Naive thymus-derived CD8-positive, alpha-beta T cell (primary cell): ENCODE measurements around the gene VPS35L. TPM values are rescaled to one million over a fixed set of nuclear protein-coding genes. Genes with fewer than 3 reads are reported as not detected.

Experiments
- ATAC-seq, 2 donors: fragments of 150-1000 bp; cut with Tn5 transposase in 1 of 2; sonication (Bioruptor Pico), chemical (Tn5 transposase) in 1 of 2; 1 replicate in 1 of 2; 2 replicates in 1 of 2; pipeline ENCODE4 v1.10.0; 2021; ENCODE audit warnings: mild to moderate bottlenecking in 2 of 2, moderate library complexity in 2 of 2
- POLR2A ChIA-PET: fragments of 350-600 bp; sonication (Branson Sonifier 250); formaldehyde crosslinking; loops from one replicate; lab custom pipeline; 2021; ENCODE audit warnings: antibody characterized with exemption; lab: Charles Lee
- DNase-seq, 10 donors: peaks; one replicate each; pipeline versions ENCODE4 v3.0.0 to v3.0.0-alpha.2; 2020 to 2022
- H3K27ac Mint-ChIP-seq, 10 donors: one replicate each; pipeline ENCODE4 v1.8.0; 2020 to 2022; ENCODE audit warnings: mild to moderate bottlenecking in 10 of 10, mixed read lengths in 10 of 10, moderate library complexity in 4 of 10, inconsistent platforms in 1 of 10
- H3K27me3 Mint-ChIP-seq, 5 donors: one replicate each; pipeline ENCODE4 v1.8.0; 2021 to 2022; ENCODE audit warnings: mixed read lengths in 5 of 5
- H3K36me3 Mint-ChIP-seq, 3 donors: one replicate each; pipeline ENCODE4 v1.8.0; 2020 to 2022; ENCODE audit warnings: mixed read lengths in 3 of 3, mild to moderate bottlenecking in 2 of 3, inconsistent platforms in 1 of 3
- H3K4me1 Mint-ChIP-seq, 4 donors: one replicate each; pipeline ENCODE4 v1.8.0; 2021 to 2022; ENCODE audit warnings: mixed read lengths in 4 of 4
- H3K4me3 Mint-ChIP-seq, 10 donors: one replicate each; pipeline ENCODE4 v1.8.0; 2020 to 2022; ENCODE audit warnings: mild to moderate bottlenecking in 10 of 10, mixed read lengths in 10 of 10, moderate library complexity in 6 of 10, inconsistent platforms in 1 of 10
- H3K9me3 Mint-ChIP-seq, 9 donors: one replicate each; pipeline ENCODE4 v1.8.0; 2020 to 2022; ENCODE audit warnings: mixed read lengths in 9 of 9, mild to moderate bottlenecking in 3 of 9, inconsistent platforms in 1 of 9, moderate library complexity in 1 of 9
- polyA plus RNA-seq, 3 donors: library from polyadenylated mRNA; unstranded; fragments of 300-500 nt; fragmentation: Illumina TruSeq; gene quantifications; one replicate each; pipeline ENCODE4 v1.2.3, GENCODE V29; 2021
- total RNA-seq, 8 experiments: library from RNA in 2 of 8; stranded (reverse) in 2 of 8; gene quantifications; one replicate each; pipeline ENCODE4 v1.2.3 and lab custom pipeline; 2021 to 2026

Gene VPS35L
- total and polyA plus RNA-seq, 5 experiments from 2014 or later = 41.6 to 53.7 (median 45.6) TPM

DNA sequence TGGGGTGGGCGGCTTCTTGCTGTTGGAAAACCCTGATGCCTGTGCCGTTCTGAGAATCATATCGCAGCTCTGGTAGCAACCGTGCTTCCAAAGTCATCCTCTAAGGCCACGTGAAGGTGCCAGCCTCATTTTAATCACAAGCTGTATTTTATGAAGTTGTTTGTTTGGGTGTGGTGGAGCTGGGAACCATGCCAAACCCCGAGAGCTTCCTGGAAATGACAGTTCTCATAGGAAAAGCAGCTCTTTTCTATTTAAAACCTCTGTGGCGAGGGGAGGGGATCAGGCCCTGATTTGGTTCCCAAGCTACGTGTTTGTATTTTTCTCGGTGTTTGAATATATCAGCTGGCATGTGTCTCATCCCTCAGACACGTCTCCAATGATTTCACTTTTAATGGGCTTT, 140.8 kb downstream of the VPS35L start:
- Mint-ChIP-seq H3K27ac (peak overlapping the region; percentile 83 to 97 (median 90)), H3K27me3 (no peaks in the 10 kb centered on the region), H3K4me1 (peaks cover 18 to 50% (median 44%) of the 10 kb centered on the region in 4 donors), H3K36me3 (peaks cover 0 to 50% (median 16%) of the 10 kb centered on the region in 3 donors), H3K9me3 (no peaks in the 10 kb centered on the region), H3K4me3 (peak overlapping the region; percentile 34 to 77 (median 68))
- peak; percentile 9 to 74 (median 40) for DNase-seq
- POLR2A ChIA-PET = interaction anchor here (0.8 to 1.8 kb wide), 3 partner anchors 8 to 23 kb away, joined by 5 to 6 read pairs (median 6); no protein-coding TSS in a partner anchor
- ATAC-seq = peak; percentile 70 to 79

DNA sequence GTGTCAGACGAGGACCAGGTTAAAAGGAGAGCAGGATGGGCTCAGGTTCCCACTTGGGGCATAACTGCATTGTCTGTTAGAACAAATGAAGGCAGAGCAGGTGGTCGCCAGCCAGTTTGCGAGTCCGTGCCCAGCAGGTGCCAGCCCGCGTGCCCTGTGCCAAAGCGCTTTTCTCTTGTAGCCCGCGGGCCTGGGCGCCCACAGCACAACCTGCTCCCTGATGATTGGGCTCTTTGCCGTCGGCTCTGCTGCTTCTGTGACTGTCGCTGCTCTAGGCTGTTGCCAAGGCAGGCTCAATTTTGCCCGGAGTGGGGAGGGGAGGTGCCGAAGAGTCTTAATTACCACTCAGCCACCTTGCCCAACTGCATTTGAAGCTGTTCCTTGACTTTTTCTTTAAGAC, 141.5 kb downstream of the VPS35L start:
- Mint-ChIP-seq H3K9me3 (no peaks in the 10 kb centered on the region), H3K4me3 (peak overlapping the region in 8 of 10 donors; percentile 61 to 77 (median 72)), H3K27ac (peak overlapping the region; percentile 83 to 97 (median 90)), H3K36me3 (peaks cover 0 to 48% (median 12%) of the 10 kb centered on the region in 3 donors), H3K27me3 (no peaks in the 10 kb centered on the region), H3K4me1 (peaks cover 18 to 49% (median 44%) of the 10 kb centered on the region in 4 donors)
- ATAC-seq (peak; percentile 27 to 36), DNase-seq (peak in 1 of 10 donors; percentile 37)
- POLR2A ChIA-PET = interaction anchor here (1.6 to 1.8 kb wide), 2 partner anchors 9 to 10 kb away, joined by 6 read pairs; no protein-coding TSS in a partner anchor

DNA sequence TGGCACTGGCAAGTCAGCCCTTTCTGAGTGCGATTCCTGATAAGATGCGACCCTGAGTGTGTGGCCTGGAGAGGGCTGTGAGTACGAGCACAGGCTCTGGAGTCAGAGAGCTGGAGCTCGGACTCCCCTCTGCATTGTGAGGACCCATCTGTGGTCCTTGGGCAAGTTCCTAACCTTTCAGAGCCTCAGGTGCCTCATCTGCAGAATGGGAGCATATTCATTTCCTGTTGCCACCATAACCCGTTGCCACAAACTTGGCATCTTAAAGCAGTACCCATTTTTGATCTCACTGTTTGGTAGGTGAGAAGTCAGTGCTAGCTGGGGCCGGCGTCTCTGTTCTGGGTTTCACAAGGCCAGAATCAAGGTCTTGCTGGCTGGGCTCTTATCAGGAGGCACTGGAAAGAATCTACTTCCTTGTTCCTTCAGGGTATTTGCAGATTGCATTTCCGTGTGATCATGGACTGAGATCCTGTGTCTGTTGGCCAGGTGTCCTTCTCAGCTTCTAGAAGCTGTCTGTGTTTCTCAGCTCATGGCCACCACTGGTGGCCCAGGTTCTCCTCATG, 142.3 kb downstream of the VPS35L start:
- Mint-ChIP-seq H3K4me1 (peaks cover 18 to 49% (median 44%) of the 10 kb centered on the region in 4 donors), H3K36me3 (peaks cover 0 to 49% (median 18%) of the 10 kb centered on the region in 3 donors), H3K27me3 (no peaks in the 10 kb centered on the region), H3K4me3 (peak overlapping the region in 7 of 10 donors; percentile 36 to 73 (median 62)), H3K9me3 (no peaks in the 10 kb centered on the region), H3K27ac (peak overlapping the region; percentile 67 to 97 (median 92))
- no peak for ATAC-seq
- POLR2A ChIA-PET = interaction anchor here (1.4 kb wide), 1 partner anchor 19 kb away, joined by 3 read pairs; no protein-coding TSS in a partner anchor
- DNase-seq = no peak

GRCh38 chr16:19698480-19699465, 143.3 kb downstream of the VPS35L start:
- peaks cover 18 to 50% (median 44%) of the 10 kb centered on the region in 4 donors for H3K4me1 Mint-ChIP-seq
- no peaks in the 10 kb centered on the region for H3K27me3 Mint-ChIP-seq
- H3K36me3 Mint-ChIP-seq = peaks cover 0 to 53% (median 22%) of the 10 kb centered on the region in 3 donors
- H3K27ac Mint-ChIP-seq = peak overlapping the region; percentile 69 to 97 (median 88)
- no peaks in the 10 kb centered on the region for H3K9me3 Mint-ChIP-seq
- peak overlapping the region in 8 of 10 donors; percentile 36 to 65 (median 58) for H3K4me3 Mint-ChIP-seq
- DNase-seq = no peak
- POLR2A ChIA-PET = interaction anchor here (1.4 kb wide), 1 partner anchor 18 kb away, joined by 3 read pairs; no protein-coding TSS in a partner anchor
- no peak for ATAC-seq

- peaks cover 0 to 57% (median 24%) of the 10 kb centered on the region in 3 donors for H3K36me3 Mint-ChIP-seq
- ATAC-seq (no peak), DNase-seq (no peak)
- no peaks in the 10 kb centered on the region for H3K27me3 Mint-ChIP-seq
- H3K4me3 Mint-ChIP-seq = no peak overlapping the region
- peaks cover 17 to 45% (median 41%) of the 10 kb centered on the region in 4 donors for H3K4me1 Mint-ChIP-seq
- H3K27ac Mint-ChIP-seq = peak overlapping the region in 7 of 10 donors; percentile 55 to 88 (median 69)
- no peaks in the 10 kb centered on the region for H3K9me3 Mint-ChIP-seq
- POLR2A ChIA-PET = no interaction called here
Observed at GRCh38 chr16:19699472-19699871, 144.0 kb downstream of the VPS35L start.

GRCh38 chr16:19700319-19700781, 144.8 kb downstream of the VPS35L start:
- Mint-ChIP-seq H3K4me1 (peaks cover 16 to 41% (median 36%) of the 10 kb centered on the region in 4 donors), H3K27ac (peak overlapping the region in 8 of 10 donors; percentile 11 to 74 (median 68)), H3K9me3 (no peaks in the 10 kb centered on the region), H3K36me3 (peaks cover 0 to 66% (median 30%) of the 10 kb centered on the region in 3 donors), H3K4me3 (no peak overlapping the region), H3K27me3 (no peaks in the 10 kb centered on the region)
- POLR2A ChIA-PET = no interaction called here
- ATAC-seq (no peak), DNase-seq (no peak)

- peak overlapping the region in 5 of 10 donors; percentile 2 to 74 (median 68) for H3K27ac Mint-ChIP-seq
- no peak for DNase-seq
- no peak for ATAC-seq
- POLR2A ChIA-PET = no interaction called here
- peaks cover 16 to 35% (median 31%) of the 10 kb centered on the region in 4 donors for H3K4me1 Mint-ChIP-seq
- no peaks in the 10 kb centered on the region for H3K27me3 Mint-ChIP-seq
- H3K4me3 Mint-ChIP-seq = no peak overlapping the region
- H3K36me3 Mint-ChIP-seq = peaks cover 3 to 74% (median 32%) of the 10 kb centered on the region in 3 donors
- H3K9me3 Mint-ChIP-seq = no peaks in the 10 kb centered on the region
Observed at GRCh38 chr16:19701091-19701490, 145.6 kb downstream of the VPS35L start.

DNA sequence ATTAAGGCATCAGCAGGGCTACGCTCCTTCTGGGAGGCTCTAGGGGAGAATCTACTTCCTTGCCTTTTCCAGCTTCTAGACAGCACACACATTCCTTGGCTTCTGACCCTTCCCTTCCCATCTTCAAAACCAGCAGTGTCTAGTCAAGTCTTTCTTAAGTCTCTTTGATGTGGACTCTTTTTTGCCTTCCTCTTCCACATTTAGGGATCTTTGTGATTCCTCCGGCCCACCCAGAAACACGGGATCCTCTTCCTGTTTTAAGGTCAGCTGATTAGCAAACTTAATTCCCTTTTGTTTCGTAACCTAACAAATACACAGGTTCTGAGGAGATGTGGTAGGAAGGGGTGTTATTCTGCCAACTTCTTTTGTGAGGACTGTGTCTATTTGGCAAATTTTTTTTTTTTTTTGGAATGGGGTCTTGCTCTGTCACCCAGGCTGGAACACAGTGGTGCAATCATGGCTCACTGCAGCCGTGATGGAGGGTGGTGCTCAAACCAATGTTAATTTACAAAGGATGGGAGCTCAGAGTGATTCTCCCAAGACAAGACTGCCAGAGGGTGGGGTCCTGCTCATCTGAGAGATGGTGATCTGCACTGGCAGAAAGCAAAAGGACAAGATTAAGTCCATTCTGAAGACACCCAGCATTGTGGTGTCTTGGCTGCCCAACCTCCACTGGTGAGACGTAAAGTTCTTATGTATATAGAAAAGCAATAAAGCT, 147.8 kb downstream of the VPS35L start:
- no peak for ATAC-seq
- DNase-seq = no peak
- Mint-ChIP-seq H3K27ac (peak overlapping the region in 6 of 10 donors; percentile 19 to 80 (median 52)), H3K9me3 (no peaks in the 10 kb centered on the region), H3K36me3 (peaks cover 3 to 86% (median 36%) of the 10 kb centered on the region in 3 donors), H3K4me1 (peaks cover 6 to 13% (median 10%) of the 10 kb centered on the region in 4 donors), H3K27me3 (no peaks in the 10 kb centered on the region), H3K4me3 (no peak overlapping the region)
- POLR2A ChIA-PET = no interaction called here

GRCh38 chr16:19704321-19705145, 149.0 kb downstream of the VPS35L start:
- peaks cover 3 to 88% (median 36%) of the 10 kb centered on the region in 3 donors for H3K36me3 Mint-ChIP-seq
- peak overlapping the region in 3 of 10 donors; percentile 15 to 46 (median 45) for H3K27ac Mint-ChIP-seq
- POLR2A ChIA-PET = no interaction called here
- H3K9me3 Mint-ChIP-seq = no peaks in the 10 kb centered on the region
- H3K27me3 Mint-ChIP-seq = no peaks in the 10 kb centered on the region
- ATAC-seq = no peak
- H3K4me3 Mint-ChIP-seq = no peak overlapping the region
- H3K4me1 Mint-ChIP-seq = peaks cover 5 to 6% (median 5%) of the 10 kb centered on the region in 4 donors
- no peak for DNase-seq

DNA sequence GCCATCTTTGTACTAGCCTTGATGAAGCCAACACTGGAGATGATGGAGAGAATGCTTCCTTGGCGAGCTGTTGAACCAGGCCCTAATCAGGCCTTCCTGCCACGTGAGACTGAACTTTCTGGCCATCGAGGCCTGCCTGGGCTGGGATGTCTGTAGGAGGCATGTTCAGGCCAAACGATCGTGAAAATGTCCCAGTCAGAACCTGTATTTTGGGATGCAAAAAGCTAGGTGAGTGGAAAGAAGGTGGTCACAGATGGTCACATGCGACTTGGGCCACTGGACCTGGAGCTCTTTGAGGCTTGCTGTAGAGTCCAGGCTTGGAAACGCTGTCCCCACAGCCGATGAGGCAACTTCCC, 149.6 kb downstream of the VPS35L start:
- peaks cover 3 to 88% (median 33%) of the 10 kb centered on the region in 3 donors for H3K36me3 Mint-ChIP-seq
- H3K4me3 Mint-ChIP-seq = no peak overlapping the region
- H3K27ac Mint-ChIP-seq = peak overlapping the region in 3 of 10 donors; percentile 15 to 46 (median 45)
- no peak for DNase-seq
- H3K4me1 Mint-ChIP-seq = peaks cover 4 to 11% (median 8%) of the 10 kb centered on the region in 4 donors
- POLR2A ChIA-PET = no interaction called here
- no peak for ATAC-seq
- no peaks in the 10 kb centered on the region for H3K9me3 Mint-ChIP-seq
- H3K27me3 Mint-ChIP-seq = no peaks in the 10 kb centered on the region

GRCh38 chr16:19705843-19706242, 150.3 kb downstream of the VPS35L start:
- H3K4me1 Mint-ChIP-seq = peaks cover 4 to 11% (median 7%) of the 10 kb centered on the region in 4 donors
- H3K4me3 Mint-ChIP-seq = no peak overlapping the region
- ATAC-seq (no peak), DNase-seq (no peak)
- H3K27ac Mint-ChIP-seq = peak overlapping the region in 4 of 10 donors; percentile 14 to 46 (median 20)
- H3K9me3 Mint-ChIP-seq = no peaks in the 10 kb centered on the region
- H3K27me3 Mint-ChIP-seq = no peaks in the 10 kb centered on the region
- POLR2A ChIA-PET = no interaction called here
- H3K36me3 Mint-ChIP-seq = peaks cover 3 to 86% (median 27%) of the 10 kb centered on the region in 3 donors
